SJSA1 (cell line): Measurements from ENCODE around the gene LRRC43. TPM values are rescaled to one million over a fixed set of nuclear protein-coding genes. Genes with fewer than 3 reads are reported as not detected.
A peak's percentile ranks its signal among the peaks of the same experiment; 100 is the strongest.

ENCODE experiments used
- DNase-seq, 2 experiments: peaks; one replicate each; pipeline ENCODE4 v3.0.0-alpha.2; 2015 to 2020; ENCODE audit warnings: low spot score in 2 of 2, low read depth in 1 of 2
- H3K27ac ChIP-seq: fragments of 250-450 bp; sonication (Bioruptor Pico); 2 replicates; pipeline ENCODE4 v1.5.1; 2020; ENCODE audit warnings: mild to moderate bottlenecking, moderate library complexity
- H3K27me3 ChIP-seq: fragments of 250-450 bp; sonication (Bioruptor Pico); replicated peaks from 2 replicates; pipeline ENCODE4 v1.5.1; 2020; ENCODE audit warnings: mild to moderate bottlenecking, moderate library complexity
- H3K36me3 ChIP-seq: fragments of 250-450 bp; sonication (Bioruptor Pico); 2 replicates; pipeline ENCODE4 v1.5.1; 2020; ENCODE audit warnings: mild to moderate bottlenecking
- H3K4me1 ChIP-seq: fragments of 250-450 bp; sonication (Bioruptor Pico); replicated peaks from 2 replicates; pipeline ENCODE4 v1.6.1; 2021; ENCODE audit warnings: mild to moderate bottlenecking
- H3K4me3 ChIP-seq: fragments of 250-450 bp; sonication (Bioruptor Pico); 2 replicates; pipeline ENCODE4 v1.5.1; 2020; ENCODE audit warnings: mild to moderate bottlenecking
- H3K9me3 ChIP-seq: fragments of 250-450 bp; sonication (Bioruptor Pico); replicated peaks from 2 replicates; pipeline ENCODE4 v1.5.1; 2020; ENCODE audit warnings: mild to moderate bottlenecking
- total RNA-seq: library from RNA; depleted of rRNA; stranded (reverse); fragments of >200 nt; shearing (Covaris generic); gene quantifications from 2 replicates; pipeline ENCODE4 v1.2.3, GENCODE V29; 2014

LRRC43 gene
- total RNA-seq, 1 experiment from 2014 or later: not detected

- no peak for DNase-seq
- Histone ChIP-seq H3K36me3 (peaks cover 42% of the 10 kb centered on the region), H3K27ac (no peak overlapping the region), H3K27me3 (peaks cover 35% of the 10 kb centered on the region), H3K4me3 (no peak overlapping the region), H3K9me3 (no peaks in the 10 kb centered on the region; the same call in 1 of the 2 replicates), H3K4me1 (peaks cover 14% of the 10 kb centered on the region)
Measured at GRCh38 chr12:122206111-122206881, 23.4 kb downstream of the LRRC43 start.

GRCh38 chr12:122206976-122207375 lies 24.1 kb downstream of the LRRC43 start:
- Histone ChIP-seq H3K36me3 (peaks cover 48% of the 10 kb centered on the region), H3K27me3 (peaks cover 35% of the 10 kb centered on the region), H3K4me3 (no peak overlapping the region), H3K4me1 (peaks cover 14% of the 10 kb centered on the region), H3K9me3 (no peaks in the 10 kb centered on the region; the same call in 1 of the 2 replicates), H3K27ac (no peak overlapping the region)
- DNase-seq: no peak

DNA sequence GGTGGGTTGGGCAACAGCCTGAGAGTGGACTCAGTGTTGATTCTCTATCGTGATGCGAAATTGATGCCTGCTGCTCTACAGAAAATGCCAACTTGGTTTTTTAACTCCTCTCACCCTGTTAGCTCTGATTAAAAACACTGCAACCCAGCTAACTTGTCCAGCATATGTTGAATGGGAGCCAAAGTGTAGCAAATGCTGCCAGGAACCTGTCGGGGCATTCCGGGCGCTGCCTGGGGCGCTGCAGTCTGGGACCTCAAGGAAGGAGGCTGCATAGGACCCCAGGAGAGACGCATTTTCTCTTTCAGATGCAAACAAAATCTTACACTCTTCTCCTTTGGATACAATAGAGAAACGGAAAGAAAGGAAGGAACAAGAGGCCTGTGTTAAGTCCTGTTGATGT lies 24.5 kb downstream of the LRRC43 start:
- peaks cover 34% of the 10 kb centered on the region for H3K27me3 ChIP-seq
- H3K27ac ChIP-seq: no peak overlapping the region
- H3K4me3 ChIP-seq: no peak overlapping the region
- H3K4me1 ChIP-seq: peaks cover 14% of the 10 kb centered on the region
- H3K36me3 ChIP-seq: peaks cover 52% of the 10 kb centered on the region
- DNase-seq: no peak
- H3K9me3 ChIP-seq: no peaks in the 10 kb centered on the region; the same call in 1 of the 2 replicates

GRCh38 chr12:122208073-122208820 lies 25.3 kb downstream of the LRRC43 start:
- peaks cover 28% of the 10 kb centered on the region for H3K27me3 ChIP-seq

DNA sequence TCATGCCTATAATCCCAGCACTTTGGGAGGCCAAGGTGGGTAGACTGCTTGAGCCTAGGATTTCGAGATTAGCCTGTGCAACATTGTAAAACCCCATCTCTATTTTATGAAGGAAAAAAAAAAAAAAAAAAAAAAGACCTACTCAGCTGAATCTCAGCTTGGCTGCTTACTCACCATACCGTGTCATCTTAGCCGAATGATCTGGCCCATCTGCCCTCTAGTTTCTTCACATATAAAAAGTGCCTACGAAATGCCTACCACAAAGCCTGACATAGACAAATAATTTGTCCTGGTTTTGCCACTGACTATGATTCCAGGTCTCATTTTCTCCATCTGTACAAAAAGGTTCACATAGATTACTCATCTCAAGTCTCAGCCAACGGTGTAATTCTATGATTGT lies 32.8 kb downstream of the LRRC43 start:
- Histone ChIP-seq H3K36me3 (peaks cover 82% of the 10 kb centered on the region), H3K4me1 (no peaks in the 10 kb centered on the region), H3K4me3 (no peak overlapping the region), H3K27me3 (no peaks in the 10 kb centered on the region), H3K9me3 (no peaks in the 10 kb centered on the region), H3K27ac (no peak overlapping the region)
- no peak for DNase-seq

More at GRCh38 chr12:122208073-122208820, 25.3 kb downstream of the LRRC43 start:
- H3K27ac ChIP-seq: no peak overlapping the region
- H3K9me3 ChIP-seq: no peaks in the 10 kb centered on the region; the same call in 1 of the 2 replicates
- H3K4me1 ChIP-seq: peaks cover 11% of the 10 kb centered on the region
- DNase-seq: no peak
- no peak overlapping the region for H3K4me3 ChIP-seq
- H3K36me3 ChIP-seq: peaks cover 58% of the 10 kb centered on the region

GRCh38 chr12:122216445-122216844 lies 33.5 kb downstream of the LRRC43 start:
- H3K27me3 ChIP-seq: no peaks in the 10 kb centered on the region
- no peak overlapping the region for H3K4me3 ChIP-seq
- H3K36me3 ChIP-seq: peaks cover 85% of the 10 kb centered on the region
- H3K27ac ChIP-seq: no peak overlapping the region
- H3K4me1 ChIP-seq: no peaks in the 10 kb centered on the region
- H3K9me3 ChIP-seq: no peaks in the 10 kb centered on the region
- no peak for DNase-seq

GRCh38 chr12:122225683-122226365 lies 42.9 kb downstream of the LRRC43 start, which contains the start of gene DIABLO:
TSS of gene DIABLO (minus strand) at chr12:122226052. CDS start at chr12:122226014, 38 bp downstream.
- H3K27ac ChIP-seq: peak within 1 kb of the TSS; percentile 75
- 0 out of 2 replicates have a peak, but pooled peaks cover 3% of the 10 kb centered on the region for H3K9me3 ChIP-seq
- H3K4me1 ChIP-seq: peaks cover 19% of the 10 kb centered on the region
- peaks cover 41% of the 10 kb centered on the region for H3K36me3 ChIP-seq
- no peaks in the 10 kb centered on the region for H3K27me3 ChIP-seq
- peak within 1 kb of the TSS; percentile 83 for H3K4me3 ChIP-seq
- peak; percentile 98 to 99 for DNase-seq

DNA sequence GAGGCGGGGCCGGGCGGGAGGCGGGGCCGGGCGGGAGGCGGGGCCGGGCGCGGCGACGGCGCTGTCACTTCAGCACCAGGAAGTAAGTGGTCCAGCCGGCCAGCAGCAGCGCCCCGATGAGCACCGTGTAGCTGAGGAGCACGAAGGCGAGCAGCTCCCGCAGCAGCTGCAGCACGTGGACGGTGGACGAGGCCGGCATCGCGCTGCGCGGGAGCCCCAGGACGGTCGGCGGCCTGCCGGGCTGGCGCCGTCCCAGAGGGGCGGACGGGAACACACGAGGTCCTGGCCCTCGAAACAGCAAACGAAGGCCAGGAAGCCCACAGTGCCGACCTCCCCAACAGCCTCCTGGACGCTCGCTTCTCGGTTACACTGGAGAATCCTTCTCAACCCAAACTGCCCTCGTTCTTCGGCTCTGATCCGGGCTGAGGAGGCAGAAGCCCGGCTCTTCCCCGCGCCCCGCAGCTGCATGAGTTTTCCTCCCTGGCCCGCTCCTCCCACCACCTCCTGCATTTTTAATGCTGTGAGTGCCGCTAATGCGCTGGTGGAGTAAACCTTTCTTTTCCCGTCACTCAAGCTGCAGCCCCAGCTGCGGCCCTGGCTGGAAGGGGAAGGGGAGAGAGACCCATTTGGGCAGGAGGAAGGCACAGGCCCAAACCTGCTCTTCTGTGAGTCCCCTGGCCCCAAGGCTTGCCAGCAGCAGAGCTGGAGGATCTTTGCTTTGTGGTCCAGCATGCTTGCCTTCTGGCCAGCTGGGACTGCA lies 43.6 kb downstream of the LRRC43 start:
- DNase-seq: no peak
- peaks cover 34% of the 10 kb centered on the region for H3K36me3 ChIP-seq
- H3K9me3 ChIP-seq: 0 out of 2 replicates have a peak, but pooled peaks cover 3% of the 10 kb centered on the region
- peaks cover 19% of the 10 kb centered on the region for H3K4me1 ChIP-seq
- H3K27me3 ChIP-seq: no peaks in the 10 kb centered on the region
- H3K27ac ChIP-seq: no peak overlapping the region
- peak overlapping the region; percentile 27 for H3K4me3 ChIP-seq

DNA sequence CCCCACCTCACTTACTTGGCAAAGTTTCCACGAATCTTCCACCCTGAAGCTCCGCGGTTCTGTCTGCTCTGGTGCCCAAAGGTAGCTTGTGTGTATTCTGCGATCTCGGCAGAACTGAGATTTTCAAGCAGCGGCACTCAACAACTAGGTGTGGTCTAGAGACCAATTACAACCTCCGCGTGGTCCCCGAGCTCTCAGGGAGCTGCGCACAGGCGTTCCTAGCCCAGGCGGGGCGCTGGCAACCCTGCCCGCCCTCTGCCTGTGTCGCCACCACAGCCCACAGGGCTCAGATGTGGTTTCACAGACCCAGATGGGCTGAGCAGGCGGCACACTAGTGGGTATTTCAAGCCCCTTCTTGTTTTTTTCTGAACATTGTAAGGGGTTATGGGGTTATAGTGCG lies 44.4 kb downstream of the LRRC43 start:
- H3K27ac ChIP-seq: no peak overlapping the region
- DNase-seq: no peak
- no peaks in the 10 kb centered on the region for H3K27me3 ChIP-seq
- H3K4me3 ChIP-seq: no peak overlapping the region
- H3K9me3 ChIP-seq: 0 out of 2 replicates have a peak, but pooled peaks cover 3% of the 10 kb centered on the region
- H3K4me1 ChIP-seq: peaks cover 19% of the 10 kb centered on the region
- H3K36me3 ChIP-seq: peaks cover 26% of the 10 kb centered on the region

GRCh38 chr12:122228092-122228491 lies 45.2 kb downstream of the LRRC43 start:
- no peaks in the 10 kb centered on the region for H3K27me3 ChIP-seq
- H3K9me3 ChIP-seq: 0 out of 2 replicates have a peak, but pooled peaks cover 3% of the 10 kb centered on the region
- peaks cover 21% of the 10 kb centered on the region for H3K36me3 ChIP-seq
- DNase-seq: no peak
- no peak overlapping the region for H3K27ac ChIP-seq
- H3K4me3 ChIP-seq: no peak overlapping the region
- H3K4me1 ChIP-seq: peaks cover 19% of the 10 kb centered on the region

DNA sequence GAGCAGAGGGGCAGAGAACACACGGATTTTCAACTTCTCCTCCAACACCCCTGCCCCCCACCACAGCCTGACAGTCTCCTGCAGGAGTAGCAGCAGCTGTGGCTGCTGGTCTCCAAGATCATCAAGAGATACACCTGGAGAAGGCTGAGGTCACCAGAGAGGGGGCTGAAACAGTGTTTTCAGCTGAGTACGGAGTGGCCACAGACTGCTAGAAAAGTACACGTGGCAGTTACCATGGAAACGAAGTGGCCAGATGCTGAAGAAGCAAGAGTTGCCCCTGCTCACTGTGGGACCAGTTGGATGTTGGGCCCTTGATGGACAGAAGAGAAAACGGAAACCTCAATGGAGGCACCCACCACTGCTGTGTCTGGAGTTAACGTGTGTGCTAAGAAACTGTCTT lies 47.9 kb downstream of the LRRC43 start:
- Histone ChIP-seq H3K4me1 (peaks cover 6% of the 10 kb centered on the region), H3K4me3 (no peak overlapping the region), H3K9me3 (0 out of 2 replicates have a peak, but pooled peaks cover 3% of the 10 kb centered on the region), H3K27ac (no peak overlapping the region), H3K36me3 (peaks cover 9% of the 10 kb centered on the region), H3K27me3 (no peaks in the 10 kb centered on the region)
- DNase-seq: no peak

- H3K27ac ChIP-seq: no peak overlapping the region
- no peaks in the 10 kb centered on the region for H3K4me1 ChIP-seq
- H3K36me3 ChIP-seq: peaks cover 6% of the 10 kb centered on the region
- no peaks in the 10 kb centered on the region for H3K27me3 ChIP-seq
- H3K9me3 ChIP-seq: no peaks in the 10 kb centered on the region
- H3K4me3 ChIP-seq: no peak overlapping the region
- DNase-seq: no peak
Measured at GRCh38 chr12:122232691-122233090, 49.8 kb downstream of the LRRC43 start.

GRCh38 chr12:122235741-122236140 lies 52.8 kb downstream of the LRRC43 start:
- Histone ChIP-seq H3K4me3 (no peak overlapping the region), H3K27ac (no peak overlapping the region), H3K36me3 (peaks cover 9% of the 10 kb centered on the region), H3K27me3 (no peaks in the 10 kb centered on the region), H3K4me1 (no peaks in the 10 kb centered on the region), H3K9me3 (no peaks in the 10 kb centered on the region)
- no peak for DNase-seq
